Measurements from ENCODE around the gene BCL11B. TPM values are rescaled to one million over a fixed set of nuclear protein-coding genes. Genes with fewer than 3 reads are reported as not detected.

BCL11B gene
- total and polyA plus RNA-seq, 4 donors = 0.04 to 0.42 (median 0.16) TPM

- Histone ChIP-seq H3K36me3 (ENCODE audit: control insufficient read depth in 4 of 4, insufficient read depth in 3 of 4, low read depth in 1 of 4, low read length in 3 of 4) (no peaks in the 10 kb centered on the region), H3K27ac (ENCODE audit: low read depth in 1 of 2, low read length in 2 of 2) (no peak overlapping the region), H3K9ac (ENCODE audit: low read depth in 1 of 2, low read length in 2 of 2) (no peak overlapping the region), H3K4me3 (ENCODE audit: low read depth in 1 of 3, low read length in 3 of 3) (no peak overlapping the region), H3K27me3 (ENCODE audit: control insufficient read depth in 4 of 4, insufficient read depth in 4 of 4, low read length in 3 of 4) (peaks cover 0 to 2% (median under 1%) of the 10 kb centered on the region in 4 donors), H3K4me1 (ENCODE audit: control insufficient read depth in 4 of 4, insufficient read depth in 4 of 4, low read length in 3 of 4) (no peaks in the 10 kb centered on the region), H3K9me3 (ENCODE audit: control insufficient read depth in 4 of 4, low read length in 3 of 4) (no peaks in the 10 kb centered on the region)
- TF ChIP-seq JUND (IDR thresholded peaks at IDR 0.05) (no peak), FOXA2 (IDR thresholded peaks at IDR 0.05) (no peak), SP1 (IDR thresholded peaks at IDR 0.05) (no peak), CTCF (IDR thresholded peaks at IDR 0.05; ENCODE audit: low read depth, low read length, missing input control) (no peak), EGR1 (IDR thresholded peaks at IDR 0.05; ENCODE audit: low read depth in 2 of 2) (no peak), RAD21 (IDR thresholded peaks at IDR 0.05) (no peak), FOXA1 (IDR thresholded peaks at IDR 0.05) (no peak), HNF4G (IDR thresholded peaks at IDR 0.05) (no peak), MAX (IDR thresholded peaks at IDR 0.05) (no peak), TAF1 (conservative IDR thresholded peaks at IDR 0.05) (no peak), GABPA (IDR thresholded peaks at IDR 0.05 in 1 of 2, conservative IDR thresholded peaks at IDR 0.05 in 1 of 2) (no peak), NR2F2 (IDR thresholded peaks at IDR 0.05) (no peak), ATF3 (IDR thresholded peaks at IDR 0.05) (no peak), REST (IDR thresholded peaks at IDR 0.05) (no peak), YY1 (IDR thresholded peaks at IDR 0.05) (no peak), ZBTB33 (IDR thresholded peaks at IDR 0.05) (no peak)
- 84% methylated on average over 9 of the region's 9 CpGs for WGBS
- no peak for DNase-seq (ENCODE audit: low spot score)
Measured at GRCh38 chr14:99260116-99260515, 11.9 kb downstream of the BCL11B start.

Data from liver (tissue), 9 donors.